HG02884 (cell line): ENCODE results near the gene PDZRN3.
A peak's percentile ranks its signal among the peaks of the same experiment; 100 is the strongest.

Source experiments
- ATAC-seq: cut with Tn5 transposase; IDR thresholded peaks from one replicate; pipeline ENCODE4 v1.9.1; 2021; ENCODE audit warnings: mild to moderate bottlenecking, moderate library complexity; ENCODE audit not compliant: unreplicated experiment

Gene PDZRN3

DNA sequence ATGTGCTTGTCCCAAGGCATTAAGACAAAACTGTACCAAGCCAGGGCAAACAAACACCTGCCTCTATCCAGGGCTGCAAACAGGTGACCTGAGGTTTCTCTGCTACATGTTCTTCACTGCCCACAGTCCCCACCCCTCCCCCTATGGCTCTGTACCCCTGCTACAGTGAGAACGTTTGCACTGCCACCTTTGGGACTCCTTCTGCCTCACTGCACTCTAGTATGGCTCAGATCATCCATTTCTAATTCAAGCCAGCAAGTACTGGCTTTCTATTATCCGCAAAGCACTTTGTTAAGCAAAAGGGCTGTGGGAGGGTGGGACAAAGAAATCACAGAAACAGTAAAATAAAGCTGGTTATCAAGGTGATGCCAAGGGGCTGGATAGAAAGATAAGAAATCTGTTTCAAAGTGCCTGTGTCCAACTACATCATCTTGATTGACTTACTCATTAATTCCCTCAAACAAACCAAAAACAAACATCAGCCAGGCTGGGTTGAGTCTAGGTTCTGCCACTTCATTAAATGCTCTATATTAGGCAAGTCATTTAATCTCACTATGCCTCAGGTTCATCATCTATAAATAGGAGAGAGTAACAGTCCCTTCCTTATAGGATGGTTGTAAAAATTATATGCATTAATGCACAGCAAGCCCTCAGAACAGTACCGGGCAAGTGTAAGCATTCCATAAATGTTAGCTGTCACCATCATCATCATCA is 95.3 kb downstream of the PDZRN3 start:
- no peak for ATAC-seq

GRCh38 chr3:73525591-73525990 is 99.2 kb downstream of the PDZRN3 start:
- no peak for ATAC-seq

GRCh38 chr3:73523661-73524060 is 101.1 kb downstream of the PDZRN3 start:
- ATAC-seq = no peak

DNA sequence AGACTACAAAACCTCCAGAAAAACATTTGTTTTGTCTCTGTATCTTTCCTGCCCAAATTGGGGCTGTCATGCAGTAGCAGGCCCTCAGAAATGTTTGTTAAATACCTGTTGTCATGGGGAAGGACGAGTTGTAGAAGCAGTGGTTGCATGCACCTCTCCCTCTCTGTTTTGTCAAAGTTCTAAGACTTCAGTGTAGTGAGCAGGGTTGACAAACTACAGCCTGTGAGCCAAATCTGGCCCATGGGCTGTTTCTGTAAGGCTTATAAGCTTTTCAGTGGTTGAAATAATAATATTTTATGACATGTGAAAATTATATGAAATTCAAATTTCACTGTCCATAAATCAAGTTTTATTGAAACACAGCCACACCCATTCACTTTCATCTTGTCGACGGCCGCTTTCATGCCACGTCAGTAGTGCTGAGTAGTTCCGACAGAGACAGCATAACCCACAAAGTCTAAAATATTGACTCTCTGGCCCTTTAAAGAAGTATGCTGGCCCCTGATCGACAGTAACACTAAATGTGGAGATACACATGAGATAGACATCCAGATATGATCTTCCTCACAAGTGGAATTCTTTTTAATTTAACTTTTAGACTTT is 102.9 kb downstream of the PDZRN3 start:
- no peak for ATAC-seq

DNA sequence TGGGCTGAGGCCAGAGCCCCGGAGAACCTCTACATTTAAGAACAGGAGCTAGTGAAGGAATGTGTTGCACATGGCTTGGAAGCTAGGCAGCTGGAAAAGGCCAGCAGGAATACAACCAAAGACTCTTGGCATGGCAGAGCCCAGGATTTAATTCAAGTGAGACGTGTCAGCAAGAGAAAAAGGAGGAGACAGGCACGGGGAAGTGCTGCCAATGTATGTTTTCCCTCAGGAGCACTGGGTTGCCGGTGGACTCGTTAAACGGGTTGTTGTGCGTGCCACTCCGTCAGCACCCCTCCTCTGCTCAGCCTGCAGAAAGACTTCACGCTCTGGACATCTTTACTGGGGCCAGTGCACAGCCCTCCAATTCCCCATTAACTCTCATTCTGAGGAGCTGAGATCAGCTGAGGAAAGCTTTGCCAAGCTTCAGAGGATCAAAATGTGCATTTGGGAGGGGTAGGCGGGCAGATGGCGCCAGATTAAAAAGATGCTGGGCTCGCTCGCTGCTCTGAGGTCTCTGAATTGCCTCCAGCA is 103.7 kb downstream of the PDZRN3 start:
- ATAC-seq = no peak

- no peak for ATAC-seq
Observed at GRCh38 chr3:73516631-73517030, 108.1 kb downstream of the PDZRN3 start.

DNA sequence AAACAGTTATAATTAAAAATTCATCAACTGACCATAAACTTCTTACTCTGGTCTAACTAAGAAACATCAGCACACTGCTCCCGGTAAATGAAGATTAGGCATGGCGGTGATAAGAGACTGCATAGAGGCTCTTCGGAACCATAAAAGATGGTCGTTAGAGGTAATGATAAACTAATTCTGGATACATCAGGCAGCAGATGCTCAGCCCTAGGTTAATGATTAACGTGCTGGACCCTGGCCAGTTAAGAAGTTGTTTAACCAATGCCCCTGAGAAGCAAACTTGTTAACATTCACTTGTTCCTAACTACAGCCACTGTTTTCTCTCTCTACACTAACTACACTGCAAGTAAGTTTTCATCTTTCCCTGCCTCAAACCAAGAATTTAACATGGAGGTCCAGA is 111.5 kb downstream of the PDZRN3 start:
- ATAC-seq = no peak

DNA sequence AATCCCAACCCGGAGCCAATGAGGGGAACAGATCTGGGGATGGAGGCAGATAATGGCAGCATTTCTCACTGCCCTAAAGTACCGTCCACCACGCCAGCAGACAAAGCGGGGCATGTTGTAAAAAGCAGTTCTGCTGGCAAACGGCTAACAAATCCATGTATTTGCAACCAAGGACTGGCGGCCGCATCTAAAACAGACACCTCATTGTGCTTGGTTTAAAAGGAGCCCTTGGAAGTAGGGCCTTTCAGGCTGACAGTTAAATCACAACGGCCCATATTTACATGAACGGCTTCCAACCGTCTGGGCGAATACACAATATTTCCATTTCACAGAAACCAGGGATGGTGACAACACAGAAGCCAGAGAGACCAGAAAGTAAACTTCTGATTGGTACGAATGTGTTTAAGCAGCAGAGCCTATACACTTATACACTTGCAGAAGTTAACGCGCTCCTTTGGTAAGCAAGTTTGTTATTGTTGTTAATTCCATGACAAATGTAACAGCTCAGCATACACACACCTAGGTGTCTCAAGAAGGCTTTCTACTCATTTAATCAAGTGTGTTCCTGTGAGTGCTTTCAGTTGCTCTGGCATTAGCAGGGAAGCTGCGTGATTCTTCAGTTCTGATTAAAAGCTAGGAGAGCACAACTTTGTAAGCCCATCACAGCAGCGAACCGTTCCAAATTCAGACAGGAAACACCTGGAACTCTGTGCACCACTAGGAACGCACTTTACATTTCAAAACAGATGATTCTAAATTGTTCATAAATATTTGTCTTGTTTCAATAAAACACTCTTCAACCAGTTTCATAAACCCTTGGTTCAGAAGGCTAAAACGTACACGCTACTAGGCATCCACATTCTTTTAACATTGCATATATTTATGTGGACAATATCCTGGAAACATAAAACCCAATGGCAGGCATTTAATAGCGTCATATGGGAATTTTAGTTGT is 112.9 kb downstream of the PDZRN3 start:
- no peak for ATAC-seq

DNA sequence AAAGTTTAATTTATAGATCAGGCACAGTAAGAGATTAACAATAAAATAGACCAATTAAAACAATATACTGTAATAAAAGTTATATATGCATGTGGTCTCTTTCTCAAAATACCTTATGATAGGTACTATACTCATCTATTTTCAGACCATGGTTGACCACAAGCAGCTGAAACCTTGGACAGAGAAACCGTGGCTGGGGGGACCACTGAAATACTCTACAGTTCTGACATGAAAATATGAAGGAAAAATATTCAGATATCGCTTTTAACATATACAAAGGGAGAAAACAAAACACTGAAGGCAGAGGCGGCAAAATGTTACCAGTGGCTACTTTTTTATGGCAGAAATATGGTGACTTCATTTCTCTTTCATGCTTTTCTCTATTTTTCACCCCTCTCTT is 114.0 kb downstream of the PDZRN3 start:
- ATAC-seq = no peak

DNA sequence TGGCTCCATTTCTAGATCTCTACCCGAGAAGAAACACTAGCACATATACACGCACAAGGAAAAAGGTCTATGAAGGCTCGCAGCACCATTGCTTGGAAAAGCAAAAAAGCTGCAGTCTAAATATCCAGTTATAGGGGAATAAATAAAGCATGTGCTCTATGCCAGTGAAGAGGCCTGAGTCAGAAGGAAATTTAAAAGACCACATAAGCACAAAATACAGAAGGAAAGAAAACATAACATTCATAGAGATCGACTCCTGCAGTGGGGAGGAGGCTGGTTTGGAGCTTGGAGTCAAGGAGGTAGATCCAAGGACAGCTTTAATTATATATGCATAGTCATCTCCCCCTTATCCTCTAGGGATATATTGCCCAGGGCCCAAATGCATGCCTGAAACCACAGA is 114.4 kb downstream of the PDZRN3 start:
- no peak for ATAC-seq

DNA sequence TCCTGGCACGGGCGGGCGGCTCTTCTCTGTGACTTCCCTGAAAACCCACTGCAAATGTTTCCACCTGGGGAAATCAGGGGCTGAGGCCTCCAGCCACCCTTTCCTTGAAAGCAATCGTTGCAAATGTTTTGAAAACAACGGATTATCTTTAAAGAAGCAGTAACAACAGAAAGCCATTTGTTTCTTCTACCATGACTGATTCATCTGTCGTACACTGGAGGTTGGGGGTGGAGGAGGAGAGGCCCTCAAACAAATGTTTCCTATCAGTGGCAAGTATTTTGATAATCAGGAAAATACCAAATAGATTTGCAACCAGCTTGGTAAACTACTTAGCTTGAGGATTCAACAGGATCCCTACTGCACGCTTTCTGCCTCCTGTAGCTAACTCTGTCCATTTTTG is 114.9 kb downstream of the PDZRN3 start:
- ATAC-seq = no peak

GRCh38 chr3:73509066-73509465 is 115.7 kb downstream of the PDZRN3 start:
- ATAC-seq = no peak

- ATAC-seq = peak; percentile 60
Observed at GRCh38 chr3:73508330-73508954, 116.3 kb downstream of the PDZRN3 start.

- no peak for ATAC-seq
Observed at GRCh38 chr3:73504852-73505251, 119.9 kb downstream of the PDZRN3 start.

GRCh38 chr3:73504239-73504638 is 120.5 kb downstream of the PDZRN3 start:
- no peak for ATAC-seq

DNA sequence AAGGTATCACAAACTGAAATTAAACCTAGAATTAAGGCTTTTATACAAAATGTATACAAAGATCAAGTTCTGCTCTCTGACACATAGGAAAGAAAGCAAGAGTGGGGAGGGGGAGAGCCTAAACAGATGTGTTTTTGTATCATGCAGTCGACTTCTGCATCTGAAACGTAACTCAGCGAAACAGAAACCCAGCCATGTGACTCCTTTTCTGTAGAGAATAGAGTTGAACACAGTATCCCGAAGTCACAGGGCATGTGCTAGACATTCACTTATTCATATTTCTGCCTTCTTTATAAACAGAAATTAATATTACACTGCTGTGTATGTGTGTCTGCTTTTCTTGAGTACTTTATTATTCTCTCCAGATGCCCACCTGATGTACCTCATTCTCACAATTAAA is 121.0 kb downstream of the PDZRN3 start:
- ATAC-seq = peak; percentile 52

DNA sequence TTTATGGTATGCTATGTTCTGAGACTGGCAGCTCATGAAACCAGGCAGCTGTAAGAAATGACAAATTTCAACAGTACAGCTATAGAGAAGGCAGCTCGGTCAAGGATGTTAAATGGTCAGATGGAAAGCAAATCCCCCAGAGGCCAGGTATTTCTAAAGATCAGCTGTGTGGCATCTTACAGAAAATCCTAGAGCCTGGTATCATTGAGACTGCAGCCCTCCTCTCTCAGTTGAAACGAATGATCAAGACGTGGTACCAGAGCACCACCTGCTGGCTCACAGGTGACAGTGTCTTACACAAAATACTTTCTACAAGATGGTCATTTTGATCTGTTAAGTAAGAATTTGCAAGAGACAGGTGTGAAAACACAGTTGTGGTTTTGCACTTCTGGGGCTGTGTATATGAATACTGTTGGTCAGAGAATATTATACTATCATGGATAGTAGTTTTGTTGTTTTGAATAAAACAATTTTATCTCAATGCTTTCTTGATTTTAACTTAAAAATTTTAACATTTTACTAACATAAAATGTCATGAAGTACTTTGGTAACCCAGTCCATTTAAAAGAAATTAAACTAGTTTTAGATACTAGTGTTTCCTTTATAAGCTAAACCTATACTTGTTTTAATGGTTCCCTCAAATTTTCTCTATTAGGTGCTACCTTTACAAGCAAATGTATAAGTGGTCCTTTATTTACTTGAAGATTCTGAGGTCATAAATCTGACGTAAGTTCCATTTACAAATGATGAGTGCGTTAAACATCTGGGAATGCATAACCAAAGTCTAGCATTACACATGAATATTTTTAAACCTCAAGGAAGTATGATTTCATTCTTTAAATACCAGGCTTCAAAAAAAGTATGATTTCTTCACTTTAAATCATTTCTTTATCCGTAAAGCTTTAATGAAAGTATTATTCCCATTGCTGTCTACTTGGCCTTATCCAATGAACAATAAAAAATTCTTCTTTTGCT is 121.8 kb downstream of the PDZRN3 start:
- ATAC-seq = peak; percentile 66

- no peak for ATAC-seq
Observed at GRCh38 chr3:73500321-73500720, 124.4 kb downstream of the PDZRN3 start.

GRCh38 chr3:73499787-73500186 is 125.0 kb downstream of the PDZRN3 start:
- ATAC-seq = no peak
